Measurements from ENCODE around the gene ZC3H12D. TPM values are rescaled to one million over a fixed set of nuclear protein-coding genes. Genes with fewer than 3 reads are reported as not detected.

ZC3H12D gene
- total RNA-seq, 1 donor from 2014 or later, result 0.14 TPM

DNA sequence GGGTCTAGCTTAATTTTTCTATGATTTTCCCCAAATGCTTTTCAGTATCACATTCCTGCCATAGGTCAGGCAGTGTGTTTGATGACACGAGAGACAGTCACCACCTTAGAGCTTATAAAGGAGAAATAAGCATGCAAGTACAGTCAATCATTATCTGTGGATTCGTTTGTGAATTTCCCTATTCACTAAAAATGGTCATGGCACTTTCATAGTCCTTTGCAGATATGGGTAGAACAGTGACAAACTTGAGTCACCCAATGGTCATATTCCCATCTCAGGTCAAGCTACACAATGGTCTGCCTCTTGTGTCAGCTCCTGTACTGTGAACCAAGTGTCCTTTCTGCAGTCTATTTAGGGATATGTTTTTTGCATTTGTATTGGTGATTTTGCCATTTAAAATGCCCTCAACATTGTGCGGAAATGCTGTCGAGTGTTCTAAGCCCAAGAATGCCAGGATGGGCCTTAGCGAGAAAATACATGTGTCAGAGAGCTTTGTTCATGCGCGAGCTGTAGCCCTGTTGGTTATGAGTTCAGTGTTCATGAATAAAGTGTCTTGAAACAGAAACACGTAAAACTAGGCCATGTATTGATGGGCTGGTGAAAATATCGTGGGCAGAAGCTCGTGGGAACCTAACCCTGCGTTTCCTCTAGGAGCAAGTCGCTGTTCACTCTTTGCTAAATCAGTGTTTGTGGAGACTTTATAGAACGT lies 65.0 kb downstream of the ZC3H12D start:
- Mint-ChIP-seq H3K27me3 (ENCODE audit: low read depth) (no peaks in the 10 kb centered on the region), H3K4me1 (peaks cover 12% of the 10 kb centered on the region), H3K36me3 (ENCODE audit: low read depth) (peaks cover 10% of the 10 kb centered on the region), H3K4me3 (no peak overlapping the region), H3K27ac (ENCODE audit: unreplicated experiment) (no peak overlapping the region), H3K9me3 (peaks cover 3% of the 10 kb centered on the region)
- DNase-seq (ENCODE audit: low read depth, low spot score), result no peak
- TF ChIP-seq, protein P1, sequence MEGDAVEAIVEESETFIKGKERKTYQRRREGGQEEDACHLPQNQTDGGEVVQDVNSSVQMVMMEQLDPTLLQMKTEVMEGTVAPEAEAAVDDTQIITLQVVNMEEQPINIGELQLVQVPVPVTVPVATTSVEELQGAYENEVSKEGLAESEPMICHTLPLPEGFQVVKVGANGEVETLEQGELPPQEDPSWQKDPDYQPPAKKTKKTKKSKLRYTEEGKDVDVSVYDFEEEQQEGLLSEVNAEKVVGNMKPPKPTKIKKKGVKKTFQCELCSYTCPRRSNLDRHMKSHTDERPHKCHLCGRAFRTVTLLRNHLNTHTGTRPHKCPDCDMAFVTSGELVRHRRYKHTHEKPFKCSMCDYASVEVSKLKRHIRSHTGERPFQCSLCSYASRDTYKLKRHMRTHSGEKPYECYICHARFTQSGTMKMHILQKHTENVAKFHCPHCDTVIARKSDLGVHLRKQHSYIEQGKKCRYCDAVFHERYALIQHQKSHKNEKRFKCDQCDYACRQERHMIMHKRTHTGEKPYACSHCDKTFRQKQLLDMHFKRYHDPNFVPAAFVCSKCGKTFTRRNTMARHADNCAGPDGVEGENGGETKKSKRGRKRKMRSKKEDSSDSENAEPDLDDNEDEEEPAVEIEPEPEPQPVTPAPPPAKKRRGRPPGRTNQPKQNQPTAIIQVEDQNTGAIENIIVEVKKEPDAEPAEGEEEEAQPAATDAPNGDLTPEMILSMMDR (conservative IDR thresholded peaks at IDR 0.05), result no peak

DNA sequence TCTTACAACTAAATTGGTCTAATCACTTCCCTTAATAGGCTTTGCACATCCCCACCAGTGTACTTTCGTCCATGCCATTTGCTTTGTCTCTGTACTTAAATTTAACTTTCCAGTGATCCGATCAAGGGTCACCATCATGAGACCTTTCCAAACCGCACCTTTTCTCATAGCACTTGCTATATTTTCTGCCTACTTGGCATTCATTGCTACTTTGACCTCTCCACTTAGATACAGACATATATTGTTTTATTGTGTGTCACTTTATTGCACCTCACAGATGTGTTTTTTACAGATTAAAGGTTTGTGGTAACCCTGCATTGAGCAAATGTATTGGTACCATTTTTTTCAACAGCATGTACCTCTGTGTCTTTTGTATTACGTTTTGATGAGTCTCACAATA lies 70.0 kb downstream of the ZC3H12D start:
- no peak overlapping the region for H3K4me3 Mint-ChIP-seq
- H3K9me3 Mint-ChIP-seq, result peaks cover 7% of the 10 kb centered on the region
- TF ChIP-seq, protein P1 (conservative IDR thresholded peaks at IDR 0.05), result no peak
- no peak overlapping the region for H3K27ac Mint-ChIP-seq (ENCODE audit: unreplicated experiment)
- H3K4me1 Mint-ChIP-seq, result no peaks in the 10 kb centered on the region
- no peak for DNase-seq (ENCODE audit: low read depth, low spot score)
- H3K27me3 Mint-ChIP-seq (ENCODE audit: low read depth), result no peaks in the 10 kb centered on the region
- H3K36me3 Mint-ChIP-seq (ENCODE audit: low read depth), result peaks cover 18% of the 10 kb centered on the region

GRCh38 chr6:149414009-149414408 lies 70.8 kb downstream of the ZC3H12D start:
- no peak overlapping the region for H3K27ac Mint-ChIP-seq (ENCODE audit: unreplicated experiment)
- no peaks in the 10 kb centered on the region for H3K4me1 Mint-ChIP-seq
- TF ChIP-seq, protein P1 (conservative IDR thresholded peaks at IDR 0.05), result no peak
- H3K36me3 Mint-ChIP-seq (ENCODE audit: low read depth), result peaks cover 18% of the 10 kb centered on the region
- H3K9me3 Mint-ChIP-seq, result peaks cover 7% of the 10 kb centered on the region
- no peak overlapping the region for H3K4me3 Mint-ChIP-seq
- H3K27me3 Mint-ChIP-seq (ENCODE audit: low read depth), result no peaks in the 10 kb centered on the region
- DNase-seq (ENCODE audit: low read depth, low spot score), result no peak

GRCh38 chr6:149410557-149410956 lies 74.3 kb downstream of the ZC3H12D start:
- Mint-ChIP-seq H3K4me1 (no peaks in the 10 kb centered on the region), H3K36me3 (ENCODE audit: low read depth) (peaks cover 13% of the 10 kb centered on the region), H3K9me3 (peaks cover 4% of the 10 kb centered on the region), H3K27ac (ENCODE audit: unreplicated experiment) (no peak overlapping the region), H3K27me3 (ENCODE audit: low read depth) (no peaks in the 10 kb centered on the region), H3K4me3 (no peak overlapping the region)
- no peak for DNase-seq (ENCODE audit: low read depth, low spot score)
- TF ChIP-seq, protein P1 (conservative IDR thresholded peaks at IDR 0.05), result no peak

GRCh38 chr6:149409617-149410016 lies 75.2 kb downstream of the ZC3H12D start:
- Mint-ChIP-seq H3K27me3 (ENCODE audit: low read depth) (no peaks in the 10 kb centered on the region), H3K9me3 (peaks cover 1% of the 10 kb centered on the region), H3K4me3 (no peak overlapping the region), H3K4me1 (no peaks in the 10 kb centered on the region), H3K36me3 (ENCODE audit: low read depth) (peaks cover 14% of the 10 kb centered on the region), H3K27ac (ENCODE audit: unreplicated experiment) (no peak overlapping the region)
- no peak for DNase-seq (ENCODE audit: low read depth, low spot score)
- TF ChIP-seq, protein P1 (conservative IDR thresholded peaks at IDR 0.05), result no peak

All from neural crest cell (in vitro differentiated cells).